ENCODE data around the gene KCNJ10.

DNA sequence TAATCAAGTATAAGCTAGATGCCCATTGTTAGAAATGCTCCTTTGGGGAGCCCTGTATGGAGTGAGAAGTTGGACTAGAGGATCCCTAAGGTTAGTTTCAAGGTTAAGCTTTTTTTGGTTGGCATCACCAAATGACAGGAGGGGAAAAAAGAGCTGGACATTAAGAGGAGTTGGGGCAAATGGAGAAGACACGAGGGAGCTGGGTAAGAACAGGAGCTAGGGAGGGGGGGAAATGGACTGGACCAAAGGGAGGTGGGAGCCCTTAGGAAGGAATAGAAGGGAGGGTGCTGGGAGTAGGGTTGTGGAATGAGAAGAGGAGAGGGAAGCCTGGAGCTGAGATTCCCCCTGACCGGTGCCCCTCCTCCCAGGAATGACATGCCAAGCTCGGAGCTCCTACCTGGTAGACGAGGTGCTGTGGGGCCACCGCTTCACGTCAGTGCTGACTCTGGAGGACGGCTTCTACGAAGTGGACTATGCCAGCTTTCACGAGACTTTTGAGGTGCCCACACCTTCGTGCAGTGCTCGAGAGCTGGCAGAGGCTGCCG, 17.2 kb upstream of the KCNJ10 start:
- TF ChIP-seq, protein P1, sequence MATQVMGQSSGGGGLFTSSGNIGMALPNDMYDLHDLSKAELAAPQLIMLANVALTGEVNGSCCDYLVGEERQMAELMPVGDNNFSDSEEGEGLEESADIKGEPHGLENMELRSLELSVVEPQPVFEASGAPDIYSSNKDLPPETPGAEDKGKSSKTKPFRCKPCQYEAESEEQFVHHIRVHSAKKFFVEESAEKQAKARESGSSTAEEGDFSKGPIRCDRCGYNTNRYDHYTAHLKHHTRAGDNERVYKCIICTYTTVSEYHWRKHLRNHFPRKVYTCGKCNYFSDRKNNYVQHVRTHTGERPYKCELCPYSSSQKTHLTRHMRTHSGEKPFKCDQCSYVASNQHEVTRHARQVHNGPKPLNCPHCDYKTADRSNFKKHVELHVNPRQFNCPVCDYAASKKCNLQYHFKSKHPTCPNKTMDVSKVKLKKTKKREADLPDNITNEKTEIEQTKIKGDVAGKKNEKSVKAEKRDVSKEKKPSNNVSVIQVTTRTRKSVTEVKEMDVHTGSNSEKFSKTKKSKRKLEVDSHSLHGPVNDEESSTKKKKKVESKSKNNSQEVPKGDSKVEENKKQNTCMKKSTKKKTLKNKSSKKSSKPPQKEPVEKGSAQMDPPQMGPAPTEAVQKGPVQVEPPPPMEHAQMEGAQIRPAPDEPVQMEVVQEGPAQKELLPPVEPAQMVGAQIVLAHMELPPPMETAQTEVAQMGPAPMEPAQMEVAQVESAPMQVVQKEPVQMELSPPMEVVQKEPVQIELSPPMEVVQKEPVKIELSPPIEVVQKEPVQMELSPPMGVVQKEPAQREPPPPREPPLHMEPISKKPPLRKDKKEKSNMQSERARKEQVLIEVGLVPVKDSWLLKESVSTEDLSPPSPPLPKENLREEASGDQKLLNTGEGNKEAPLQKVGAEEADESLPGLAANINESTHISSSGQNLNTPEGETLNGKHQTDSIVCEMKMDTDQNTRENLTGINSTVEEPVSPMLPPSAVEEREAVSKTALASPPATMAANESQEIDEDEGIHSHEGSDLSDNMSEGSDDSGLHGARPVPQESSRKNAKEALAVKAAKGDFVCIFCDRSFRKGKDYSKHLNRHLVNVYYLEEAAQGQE (IDR thresholded peaks at IDR 0.05; ENCODE audit: low read depth): no peak
- TF ChIP-seq YY1 (IDR thresholded peaks at IDR 0.05; ENCODE audit: low read depth) (no peak), EP300 (IDR thresholded peaks at IDR 0.05; ENCODE audit: borderline replicate concordance) (no peak), RAD21 (IDR thresholded peaks at IDR 0.05; ENCODE audit: low read depth) (no peak), CREB1 (IDR thresholded peaks at IDR 0.05; ENCODE audit: low read depth) (no peak), TAF1 (IDR thresholded peaks at IDR 0.05; ENCODE audit: low read depth) (no peak), CEBPB (IDR thresholded peaks at IDR 0.05) (no peak)
